B cell (primary cell): ENCODE results near the gene NR1H2. TPM values are rescaled to one million over a fixed set of nuclear protein-coding genes. Genes with fewer than 3 reads are reported as not detected.
A peak's percentile ranks its signal among the peaks of the same experiment; 100 is the strongest.

Source experiments
- ATAC-seq: fragments of 200-7000 bp; cut with Tn5 transposase; one replicate; pipeline ENCODE4 v1.10.0; 2021; ENCODE audit warnings: low read depth, mild to moderate bottlenecking, moderate number of reproducible peaks, moderate library complexity
- CTCF ChIA-PET: fragments of 350-600 bp; sonication (Branson Sonifier 250); formaldehyde crosslinking; loops from one replicate; lab custom pipeline; 2021; ENCODE audit warnings: antibody characterized with exemption, inconsistent platforms; lab: Charles Lee
- POLR2A ChIA-PET: fragments of 350-600 bp; sonication (Branson Sonifier 250); formaldehyde crosslinking; loops from one replicate; lab custom pipeline; 2021; ENCODE audit warnings: antibody characterized with exemption; lab: Charles Lee
- DNase-seq: peaks from one replicate; pipeline ENCODE4 v3.0.0; 2013
- H2AFZ ChIP-seq: 2 replicates; pipeline ENCODE4 v1.6.1; 2012; ENCODE audit warnings: mild to moderate bottlenecking, low read depth, low read length; ENCODE audit not compliant: insufficient read depth, poor library complexity, severe bottlenecking
- H3K27ac ChIP-seq, 2 donors: 1 replicate in 1 of 2; 2 replicates in 1 of 2; pipeline ENCODE4 v1.5.1; 2012 to 2013; ENCODE audit warnings: low read length in 2 of 2, mild to moderate bottlenecking in 2 of 2, moderate library complexity in 1 of 2
- H3K27me3 ChIP-seq, 4 experiments: fragments of 200-600 bp in 1 of 4; sonication (generic) in 1 of 4; replicated peaks in 1 of 4; 1 replicate in 2 of 4; 2 replicates in 2 of 4; pipeline versions ENCODE4 v1.6.1 to v1.7.0; 2013 to 2016; ENCODE audit warnings: low read length in 3 of 4, mild to moderate bottlenecking in 2 of 4, mixed read lengths in 1 of 4, moderate library complexity in 1 of 4; ENCODE audit not compliant: insufficient read depth in 4 of 4, control insufficient read depth in 3 of 4; ENCODE audit errors: control extremely low read depth in 1 of 4
- H3K36me3 ChIP-seq, 2 experiments: replicated peaks in 1 of 2; 1 replicate in 1 of 2; 2 replicates in 1 of 2; pipeline versions ENCODE4 v1.6.1 to v1.7.1; 2013; ENCODE audit warnings: low read length in 1 of 2; ENCODE audit not compliant: insufficient read depth in 2 of 2, control insufficient read depth in 1 of 2; ENCODE audit errors: control extremely low read depth in 1 of 2, extremely low read depth in 1 of 2
- H3K4me1 ChIP-seq, 2 donors: fragments of 200-600 bp in 1 of 2; sonication (generic) in 1 of 2; 1 replicate in 1 of 2; 2 replicates in 1 of 2; pipeline versions ENCODE4 v1.5.1 to v1.6.1; 2013 to 2017; ENCODE audit warnings: low read length in 2 of 2; ENCODE audit not compliant: control insufficient read depth in 2 of 2, insufficient read depth in 2 of 2
- H3K4me2 ChIP-seq: replicated peaks from 2 replicates; pipeline ENCODE3; 2012; ENCODE audit warnings: mild to moderate bottlenecking, low read depth, low read length; ENCODE audit not compliant: poor library complexity, severe bottlenecking
- H3K4me3 ChIP-seq, 5 experiments: fragments of 200-600 bp in 1 of 5; sonication (generic) in 1 of 5; 1 replicate in 3 of 5; 2 replicates in 2 of 5; pipeline versions ENCODE4 v1.5.1 to v1.7.0; 2011 to 2016; ENCODE audit warnings: low read length in 4 of 5, mild to moderate bottlenecking in 4 of 5, low read depth in 2 of 5, control low read depth in 1 of 5, moderate library complexity in 1 of 5; ENCODE audit not compliant: insufficient read depth in 1 of 5; ENCODE audit errors: control extremely low read depth in 1 of 5, extremely low read depth in 1 of 5
- H3K79me2 ChIP-seq: fragments of 200-600 bp; sonication (generic); one replicate; pipeline ENCODE4 v1.6.0; 2016; ENCODE audit warnings: low read length; ENCODE audit not compliant: control insufficient read depth, insufficient read depth
- H3K9ac ChIP-seq: fragments of 200-600 bp; sonication (generic); 2 replicates; pipeline ENCODE4 v1.6.1; 2017; ENCODE audit warnings: mild to moderate bottlenecking, low read length, moderate library complexity
- H3K9me3 ChIP-seq, 3 donors: one replicate each; pipeline versions ENCODE4 v1.6.1 to v1.7.1; 2013; ENCODE audit warnings: low read length in 2 of 3; ENCODE audit not compliant: control insufficient read depth in 2 of 3, insufficient read depth in 1 of 3; ENCODE audit errors: control extremely low read depth in 1 of 3
- H4K20me1 ChIP-seq: 2 replicates; pipeline ENCODE4 v1.6.0; 2012; ENCODE audit warnings: mild to moderate bottlenecking, low read length; ENCODE audit not compliant: insufficient read depth, control insufficient read depth, poor library complexity, severe bottlenecking
- H3K27ac Mint-ChIP-seq: one replicate; pipeline ENCODE4 v1.8.0; 2021; ENCODE audit warnings: mixed read lengths
- H3K27me3 Mint-ChIP-seq: one replicate; pipeline ENCODE4 v1.8.0; 2021; ENCODE audit warnings: mixed read lengths
- H3K4me1 Mint-ChIP-seq: one replicate; pipeline ENCODE4 v1.8.0; 2021; ENCODE audit warnings: mixed read lengths
- H3K4me3 Mint-ChIP-seq: one replicate; pipeline ENCODE4 v1.8.0; 2021; ENCODE audit warnings: mixed read lengths
- H3K9me3 Mint-ChIP-seq: one replicate; pipeline ENCODE4 v1.8.0; 2022; ENCODE audit warnings: mixed read lengths; ENCODE audit not compliant: insufficient read depth
- CTCF ChIP-seq: fragments of 200-600 bp; IDR thresholded peaks from one replicate; pipeline ENCODE4 v1.8.0; 2022; ENCODE audit warnings: antibody characterized with exemption, mild to moderate bottlenecking
- EZH2 ChIP-seq: IDR thresholded peaks from 2 replicates; pipeline ENCODE4 v1.6.1; 2012; ENCODE audit warnings: borderline replicate concordance, low read depth, mild to moderate bottlenecking, moderate library complexity, low read length; ENCODE audit not compliant: insufficient read depth, poor library complexity, severe bottlenecking
- WGBS: methylation state at CpG from one replicate; pipeline ENCODE4 v1.1.5; 2013; ENCODE audit warnings: missing lambda C conversion rate; ENCODE audit not compliant: insufficient coverage; 5-methylcytosine and 5-hydroxymethylcytosine counted together
- intact Hi-C: fragments of 100-400 bp; cut with micrococcal nuclease; formaldehyde crosslinking; loops from one replicate; pipeline ENCODE4 v1.10.0; 2022
- polyA plus RNA-seq: library from polyadenylated mRNA; depleted of rRNA; stranded (reverse); fragments of >200 nt; gene quantifications from 2 replicates; pipeline ENCODE4 v1.2.3, GENCODE V29; 2012
- total RNA-seq, 2 donors: library from RNA; stranded (reverse); fragments of 120-200 nt in 1 of 2; gene quantifications; 1 replicate in 1 of 2; 2 replicates in 1 of 2; pipeline versions ENCODE4 v1.2.3 to v1.2.4, GENCODE V29; 2013 to 2022

Gene NR1H2
- total and polyA plus RNA-seq, 2 donors (not counting 1 experiment from before 2014, with no cell fraction given): 116 to 164 TPM

- intact Hi-C loops: loop anchor here (2.0 to 5.0 kb wide), 2 partner anchors 75 to 78 kb away; partner anchors contain the start of gene JOSD2
- CTCF ChIA-PET: no interaction called here
- Histone ChIP-seq H3K27me3 (no peaks in the 10 kb centered on the region), H3K4me1 (peaks cover 69 to 86% of the 10 kb centered on the region in 2 donors), H3K36me3 (peaks cover 2 to 18% of the 10 kb centered on the region in 2 experiments), H3K27ac (peak within 1 kb of the TSS; percentile 97 to 99), H4K20me1 (peaks cover 4% of the 10 kb centered on the region), H3K4me2 (peak within 1 kb of the TSS; percentile 92), H2AFZ (peak within 1 kb of the TSS; percentile 40), H3K9me3 (peaks cover 0 to 16% (median 0%) of the 10 kb centered on the region in 3 donors), H3K9ac (peak within 1 kb of the TSS; percentile 72), H3K79me2 (no peaks in the 10 kb centered on the region), H3K4me3 (peak within 1 kb of the TSS; percentile 43 to 66 (median 61))
- no peaks in the 10 kb centered on the region for H3K9me3 Mint-ChIP-seq
- no peaks in the 10 kb centered on the region for H3K27me3 Mint-ChIP-seq
- DNase-seq: peak; percentile 63
- H3K4me1 Mint-ChIP-seq: peaks cover 84% of the 10 kb centered on the region
- H3K4me3 Mint-ChIP-seq: peak within 1 kb of the TSS; percentile 97
- TF ChIP-seq CTCF (no peak), EZH2 (no peak)
- POLR2A ChIA-PET: interaction anchor here (0.5 to 6.0 kb wide), 4 partner anchors 15 to 118 kb away, joined by 4 to 96 read pairs (median 6); partner anchors contain the start of gene SPIB
- ATAC-seq: no peak
- peak within 1 kb of the TSS; percentile 99 for H3K27ac Mint-ChIP-seq
- 1% methylated on average over 37 of the region's 40 CpGs for WGBS
These were observed 56.2 kb downstream of the NR1H2 start, which contains the start of gene MYBPC2 for GRCh38 chr19:50432221-50433028. Gene MYBPC2, plus strand, starts transcription at chr19:50432892. Its CDS starts 62 bp downstream, at chr19:50432954.

Other genes starting within 250 kb of the NR1H2 start
- not detected in 2 replicates for gene IZUMO2, start 213.2 kb upstream of the NR1H2 start, total RNA-seq
- not detected in 2 replicates for gene IZUMO2, start 213.2 kb upstream of the NR1H2 start, polyA plus RNA-seq
- not detected in 2 replicates for gene MYH14, start 172.8 kb upstream of the NR1H2 start, total RNA-seq
- gene MYH14, start 172.8 kb upstream of the NR1H2 start, polyA plus RNA-seq: not detected in 2 replicates
- gene KCNC3, start 47.1 kb upstream of the NR1H2 start, total RNA-seq: 23.0 and 24.4 TPM in 2 replicates
- gene KCNC3, start 47.1 kb upstream of the NR1H2 start, polyA plus RNA-seq: 7.5 and 12.3 TPM in 2 replicates
- 3.5 and 4.7 TPM in 2 replicates for gene NAPSA, start 10.8 kb upstream of the NR1H2 start, total RNA-seq
- gene NAPSA, start 10.8 kb upstream of the NR1H2 start, polyA plus RNA-seq: 3.7 and 4.0 TPM in 2 replicates
- 43.6 and 52.4 TPM in 2 replicates for gene POLD1, start 7.9 kb downstream of the NR1H2 start, total RNA-seq
- 62.3 and 65.2 TPM in 2 replicates for gene POLD1, start 7.9 kb downstream of the NR1H2 start, polyA plus RNA-seq
- 205 and 211 TPM in 2 replicates for gene SPIB, start 42.5 kb downstream of the NR1H2 start, total RNA-seq
- gene SPIB, start 42.5 kb downstream of the NR1H2 start, polyA plus RNA-seq: 114 and 183 TPM in 2 replicates
- gene MYBPC2, start 56.4 kb downstream of the NR1H2 start, total RNA-seq: 1.1 and 1.3 TPM in 2 replicates
- 1.7 and 2.2 TPM in 2 replicates for gene MYBPC2, start 56.4 kb downstream of the NR1H2 start, polyA plus RNA-seq
- gene EMC10, start 100.0 kb downstream of the NR1H2 start, total RNA-seq: 81.1 and 88.1 TPM in 2 replicates
- 51.1 and 54.4 TPM in 2 replicates for gene EMC10, start 100.0 kb downstream of the NR1H2 start, polyA plus RNA-seq
- 0.34 and 0.58 TPM in 2 replicates for gene GARIN5A, start 100.4 kb downstream of the NR1H2 start, total RNA-seq
- gene GARIN5A, start 100.4 kb downstream of the NR1H2 start, polyA plus RNA-seq: 0.22 and 0.37 TPM in 2 replicates
- gene JOSD2, start 134.7 kb downstream of the NR1H2 start, total RNA-seq: 32.8 TPM in 2 replicates
- gene JOSD2, start 134.7 kb downstream of the NR1H2 start, polyA plus RNA-seq: 23.9 and 25.0 TPM in 2 replicates
- not detected in 2 replicates for gene ASPDH, start 137.5 kb downstream of the NR1H2 start, total RNA-seq
- gene ASPDH, start 137.5 kb downstream of the NR1H2 start, polyA plus RNA-seq: not detected in 2 replicates
- not detected in 2 replicates for gene LRRC4B, start 192.0 kb downstream of the NR1H2 start, total RNA-seq
- gene LRRC4B, start 192.0 kb downstream of the NR1H2 start, polyA plus RNA-seq: 0.03 TPM in 1 of 2 replicates, not detected in the other